Natural killer cell (primary cell): ENCODE data around the gene ZNF185. TPM values are rescaled to one million over a fixed set of nuclear protein-coding genes. Genes with fewer than 3 reads are reported as not detected.

Experiments used
- ATAC-seq, 3 donors: fragments of 150-1000 bp in 2 of 3; fragments of 200-7000 bp in 1 of 3; cut with Tn5 transposase; 1 replicate in 1 of 3; 2 replicates in 2 of 3; pipeline ENCODE4 v1.10.0; 2021; ENCODE audit warnings: mild to moderate bottlenecking in 2 of 3, moderate library complexity in 2 of 3
- DNase-seq, 2 donors: peaks; one replicate each; pipeline versions ENCODE4 v3.0.0 to v3.0.0-alpha.2; 2013 to 2021; ENCODE audit warnings: mixed read lengths in 1 of 2
- H3K27ac ChIP-seq: one replicate; pipeline ENCODE4 v1.5.1; 2013; ENCODE audit warnings: mild to moderate bottlenecking, low read length
- H3K27me3 ChIP-seq: one replicate; pipeline ENCODE4 v1.6.1; 2013; ENCODE audit warnings: low read length; ENCODE audit not compliant: control insufficient read depth, insufficient read depth
- H3K36me3 ChIP-seq: one replicate; pipeline ENCODE4 v1.6.1; 2013; ENCODE audit warnings: low read length; ENCODE audit not compliant: control insufficient read depth, insufficient read depth
- H3K4me1 ChIP-seq: one replicate; pipeline ENCODE4 v1.6.1; 2013; ENCODE audit warnings: low read length; ENCODE audit not compliant: control insufficient read depth, insufficient read depth
- H3K4me3 ChIP-seq: one replicate; pipeline ENCODE4 v1.5.1; 2013; ENCODE audit warnings: low read length
- H3K9me3 ChIP-seq: one replicate; pipeline ENCODE4 v1.6.1; 2013; ENCODE audit warnings: low read length; ENCODE audit not compliant: control insufficient read depth, insufficient read depth
- H3K27ac Mint-ChIP-seq, 2 donors: one replicate each; pipeline ENCODE4 v1.8.0; 2022; ENCODE audit warnings: mild to moderate bottlenecking in 2 of 2, mixed read lengths in 2 of 2, moderate library complexity in 1 of 2
- H3K27me3 Mint-ChIP-seq, 2 donors: one replicate each; pipeline ENCODE4 v1.8.0; 2022; ENCODE audit warnings: low read depth in 2 of 2, mixed read lengths in 2 of 2
- H3K36me3 Mint-ChIP-seq: one replicate; pipeline ENCODE4 v1.8.0; 2022; ENCODE audit warnings: mixed read lengths
- H3K4me1 Mint-ChIP-seq, 2 donors: one replicate each; pipeline ENCODE4 v1.8.0; 2022; ENCODE audit warnings: mixed read lengths in 2 of 2
- H3K4me3 Mint-ChIP-seq: one replicate; pipeline ENCODE4 v1.8.0; 2022; ENCODE audit warnings: mild to moderate bottlenecking, moderate library complexity, mixed read lengths
- H3K9me3 Mint-ChIP-seq, 2 donors: one replicate each; pipeline ENCODE4 v1.8.0; 2022; ENCODE audit warnings: mixed read lengths in 2 of 2
- CTCF ChIP-seq: fragments of 200-600 bp; IDR thresholded peaks from one replicate; pipeline ENCODE4 v1.8.0; 2022; ENCODE audit warnings: antibody characterized with exemption
- WGBS: methylation state at CpG from one replicate; pipeline ENCODE4 v1.1.7; 2013; ENCODE audit warnings: missing lambda C conversion rate; ENCODE audit not compliant: insufficient coverage; 5-methylcytosine and 5-hydroxymethylcytosine counted together
- intact Hi-C: fragments of 100-400 bp; cut with micrococcal nuclease; formaldehyde crosslinking; loops from one replicate; pipeline ENCODE4 v1.14.2; 2022
- total RNA-seq, 4 donors: library from RNA; stranded (reverse); fragments of 120-200 nt in 1 of 4; gene quantifications; one replicate each; pipeline versions ENCODE4 v1.2.3 to v1.2.4, GENCODE V29; 2013 to 2022

ZNF185 gene
- total RNA-seq, 3 donors from 2014 or later (not counting 1 experiment from before 2014, with no cell fraction given), result 1.9 to 12.4 (median 6.5) TPM

DNA sequence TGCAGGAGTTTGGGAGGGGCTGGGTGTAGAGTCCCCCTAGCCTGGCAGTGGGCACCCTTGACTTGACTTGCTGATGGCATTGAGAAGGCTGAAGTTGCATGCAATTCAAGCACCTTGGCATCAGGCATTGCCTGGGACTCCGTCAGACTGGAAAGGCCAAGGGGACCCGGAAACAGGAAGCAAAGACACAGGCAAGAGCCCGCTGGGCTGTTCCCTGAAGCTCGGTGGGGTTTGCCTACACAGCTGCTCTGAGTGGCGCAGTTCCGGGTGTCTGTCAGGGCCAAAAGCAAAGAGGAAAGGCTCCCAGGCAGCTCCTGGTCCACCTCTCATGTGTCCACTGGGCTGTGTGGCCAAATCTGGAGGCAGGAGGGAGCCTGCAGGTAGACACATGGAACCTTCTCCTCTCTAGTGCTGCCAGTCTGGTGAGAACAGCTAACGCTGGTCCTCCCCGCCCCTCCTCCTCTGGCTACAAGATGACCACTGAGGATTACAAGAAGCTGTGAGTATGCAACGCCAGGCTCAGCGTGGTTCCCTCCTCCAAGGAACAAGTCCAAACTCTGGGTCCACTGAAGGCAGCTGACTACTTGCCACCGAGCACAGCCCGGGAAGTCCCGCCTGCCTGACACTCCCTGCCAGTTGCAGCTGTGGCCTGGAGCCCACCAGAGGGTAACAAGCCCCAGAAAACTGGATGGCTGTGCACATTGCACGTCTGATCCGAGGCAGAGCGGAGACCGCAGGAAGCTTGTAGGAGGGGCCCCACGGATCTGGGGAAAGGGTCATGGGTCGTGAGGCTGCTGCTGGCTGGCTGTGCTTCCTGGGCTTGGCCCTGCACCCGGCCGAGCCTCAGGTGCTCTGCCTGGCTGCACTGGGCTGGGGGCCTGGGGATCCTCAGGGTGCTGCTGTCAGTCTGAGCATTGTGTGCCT, 20.1 kb downstream of the ZNF185 start:
- intact Hi-C loops, result no loop called here
- Mint-ChIP-seq H3K4me3 (no peak overlapping the region), H3K27ac (no peak overlapping the region), H3K9me3 (no peaks in the 10 kb centered on the region), H3K36me3 (no peaks in the 10 kb centered on the region), H3K27me3 (no peaks in the 10 kb centered on the region), H3K4me1 (no peaks in the 10 kb centered on the region)
- 63% methylated on average over 21 of the region's 21 CpGs for WGBS
- Histone ChIP-seq H3K4me1 (no peaks in the 10 kb centered on the region), H3K4me3 (no peak overlapping the region), H3K36me3 (no peaks in the 10 kb centered on the region), H3K9me3 (no peaks in the 10 kb centered on the region), H3K27ac (no peak overlapping the region), H3K27me3 (no peaks in the 10 kb centered on the region)
- ATAC-seq (no peak), DNase-seq (no peak)
- no peak for TF ChIP-seq CTCF

GRCh38 chrX:152918707-152919106, 20.8 kb downstream of the ZNF185 start:
- H3K27ac ChIP-seq, result no peak overlapping the region
- intact Hi-C loops, result no loop called here

DNA sequence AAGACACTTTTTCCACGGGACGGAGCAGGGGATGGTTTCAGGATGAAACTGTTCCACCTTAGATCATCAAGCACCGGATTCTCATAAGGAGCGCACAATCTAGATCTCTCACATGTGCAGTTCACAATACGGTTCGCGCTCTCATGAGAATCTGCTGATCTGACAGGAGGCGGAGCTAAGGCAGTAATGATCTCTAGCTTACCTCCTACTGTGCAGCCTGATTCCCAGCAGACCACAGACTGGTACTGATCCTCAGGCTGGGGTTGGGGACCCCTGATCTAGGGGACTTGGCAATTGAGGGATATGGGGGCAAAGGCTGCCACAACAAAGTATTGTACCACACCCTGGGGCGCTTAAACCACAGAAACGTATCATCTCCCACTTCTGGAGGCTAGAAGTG, 25.7 kb downstream of the ZNF185 start:
- WGBS, result 88% methylated on average over 8 of the region's 10 CpGs
- H3K36me3 Mint-ChIP-seq, result no peaks in the 10 kb centered on the region
- no peak for TF ChIP-seq CTCF
- DNase-seq, result peak in 1 of 2 donors; percentile 6
- H3K27ac ChIP-seq, result no peak overlapping the region
- no peaks in the 10 kb centered on the region for H3K9me3 Mint-ChIP-seq
- intact Hi-C loops, result no loop called here
- H3K36me3 ChIP-seq, result no peaks in the 10 kb centered on the region
- H3K4me3 ChIP-seq, result no peak overlapping the region
- no peak for ATAC-seq
- no peak overlapping the region for H3K27ac Mint-ChIP-seq
- no peaks in the 10 kb centered on the region for H3K9me3 ChIP-seq
- no peaks in the 10 kb centered on the region for H3K4me1 ChIP-seq
- no peaks in the 10 kb centered on the region for H3K4me1 Mint-ChIP-seq
- H3K27me3 Mint-ChIP-seq, result no peaks in the 10 kb centered on the region
- no peaks in the 10 kb centered on the region for H3K27me3 ChIP-seq
- no peak overlapping the region for H3K4me3 Mint-ChIP-seq

More at GRCh38 chrX:152918707-152919106, 20.8 kb downstream of the ZNF185 start:
- TF ChIP-seq CTCF, result no peak
- H3K4me3 ChIP-seq, result no peak overlapping the region
- H3K27me3 Mint-ChIP-seq, result no peaks in the 10 kb centered on the region
- no peaks in the 10 kb centered on the region for H3K4me1 Mint-ChIP-seq
- no peaks in the 10 kb centered on the region for H3K27me3 ChIP-seq
- H3K9me3 Mint-ChIP-seq, result no peaks in the 10 kb centered on the region
- no peak overlapping the region for H3K4me3 Mint-ChIP-seq
- DNase-seq, result no peak
- 36% methylated on average over 6 of the region's 7 CpGs for WGBS
- no peaks in the 10 kb centered on the region for H3K4me1 ChIP-seq
- no peak overlapping the region for H3K27ac Mint-ChIP-seq
- ATAC-seq, result no peak
- H3K36me3 ChIP-seq, result no peaks in the 10 kb centered on the region
- H3K36me3 Mint-ChIP-seq, result no peaks in the 10 kb centered on the region
- no peaks in the 10 kb centered on the region for H3K9me3 ChIP-seq
